ENCODE measurements around the gene KAT8. TPM values are rescaled to one million over a fixed set of nuclear protein-coding genes. Genes with fewer than 3 reads are reported as not detected.
A peak's percentile ranks its signal among the peaks of the same experiment; 100 is the strongest.

Gene KAT8
- total and polyA plus RNA-seq, 9 of the 15 experiments (the other 6 are each of a cell fraction or from before 2014, with no cell fraction given), result 10.0 to 98.5 (median 76.4) TPM

DNA sequence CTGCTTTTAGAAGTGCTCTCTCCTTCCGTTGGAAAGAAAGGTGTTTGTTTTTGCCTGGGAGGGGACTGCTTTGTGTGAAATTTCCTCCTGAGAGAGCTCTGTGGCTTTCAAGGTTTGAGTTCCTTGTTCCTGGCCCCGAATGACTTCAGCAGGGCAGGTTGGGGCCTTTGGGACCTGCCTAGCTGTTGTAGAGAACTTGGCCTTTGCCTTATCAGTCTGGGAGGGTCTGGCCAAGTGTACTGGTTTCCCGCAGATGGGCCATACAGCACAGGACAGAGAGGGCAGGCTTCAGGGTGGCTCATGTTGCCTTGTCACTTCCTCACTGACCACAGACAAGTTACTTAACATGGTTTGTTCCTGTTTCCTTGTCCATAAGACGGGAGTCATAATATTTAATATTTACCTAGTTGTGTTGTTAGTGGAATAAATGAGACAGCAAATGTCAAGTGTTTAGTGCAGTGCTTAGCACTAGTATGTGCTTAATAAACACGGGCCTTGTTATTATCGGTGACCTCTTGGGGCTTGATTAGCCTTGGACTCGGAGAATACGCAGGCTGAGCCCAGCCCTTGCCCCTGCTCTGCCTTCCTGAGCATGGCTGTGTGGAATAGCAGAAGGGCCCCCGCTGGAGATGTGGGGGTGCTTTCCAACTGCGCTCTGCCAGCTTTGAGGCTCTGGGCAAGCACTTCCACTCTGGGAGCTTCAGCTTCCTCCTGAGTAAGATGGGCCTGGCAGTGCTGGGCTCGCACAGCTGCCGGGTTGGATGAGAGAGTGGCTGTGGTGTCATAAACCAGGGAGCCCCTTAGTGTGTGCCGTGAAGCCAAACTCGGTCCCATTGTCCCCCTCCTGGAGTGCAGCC, 11.5 kb downstream of the KAT8 start (continued):
- TF ChIP-seq HDAC2 (IDR thresholded peaks at IDR 0.05), result 0 out of 2 replicates have a peak, but pooled peaks have one; percentile 17
- TF ChIP-seq SP2 (IDR thresholded peaks at IDR 0.05; ENCODE audit: extremely low read depth, low read depth, low read length, poor library complexity, severe bottlenecking), result no peak
- TF ChIP-seq GATAD2B (IDR thresholded peaks at IDR 0.05; ENCODE audit: borderline replicate concordance), result no peak
- TF ChIP-seq, protein P1, sequence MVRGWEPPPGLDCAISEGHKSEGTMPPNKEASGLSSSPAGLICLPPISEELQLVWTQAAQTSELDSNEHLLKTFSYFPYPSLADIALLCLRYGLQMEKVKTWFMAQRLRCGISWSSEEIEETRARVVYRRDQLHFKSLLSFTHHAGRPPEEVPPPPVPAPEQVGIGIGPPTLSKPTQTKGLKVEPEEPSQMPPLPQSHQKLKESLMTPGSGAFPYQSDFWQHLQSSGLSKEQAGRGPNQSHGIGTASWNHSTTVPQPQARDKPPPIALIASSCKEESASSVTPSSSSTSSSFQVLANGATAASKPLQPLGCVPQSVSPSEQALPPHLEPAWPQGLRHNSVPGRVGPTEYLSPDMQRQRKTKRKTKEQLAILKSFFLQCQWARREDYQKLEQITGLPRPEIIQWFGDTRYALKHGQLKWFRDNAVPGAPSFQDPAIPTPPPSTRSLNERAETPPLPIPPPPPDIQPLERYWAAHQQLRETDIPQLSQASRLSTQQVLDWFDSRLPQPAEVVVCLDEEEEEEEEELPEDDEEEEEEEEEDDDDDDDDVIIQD (CRISPR knock-in tag; IDR thresholded peaks at IDR 0.05), result no peak
- peak; percentile 36; the same call in 1 of the 2 replicates for TF ChIP-seq ELF1 (tag; IDR thresholded peaks at IDR 0.05)
- peak; percentile 45; the same call in 1 of the 2 replicates for TF ChIP-seq NCOR1 (IDR thresholded peaks at IDR 0.05)
- TF ChIP-seq CBFA2T3 (IDR thresholded peaks at IDR 0.05), result peak; percentile 74
- TF ChIP-seq EZH2 (IDR thresholded peaks at IDR 0.05; ENCODE audit: borderline replicate concordance, low read depth, low read length), result no peak
- TF ChIP-seq CBFA2T2 (conservative IDR thresholded peaks at IDR 0.05), result peak; percentile 29; the same call in 1 of the 2 replicates
- peak; percentile 72 for TF ChIP-seq ZNF766 (CRISPR knock-in tag; conservative IDR thresholded peaks at IDR 0.05)
- TF ChIP-seq CBX3 (IDR thresholded peaks at IDR 0.05; ENCODE audit: borderline replicate concordance in 1 of 2, low read length in 2 of 2), result 0 out of 3 replicates have a peak, but pooled peaks of 1 of the 2 experiments have one; percentile 1
- TF ChIP-seq PYGO2 (tag; IDR thresholded peaks at IDR 0.05), result no peak
- TF ChIP-seq FOXA3 (CRISPR knock-in tag; conservative IDR thresholded peaks at IDR 0.05 in 1 of 2, IDR thresholded peaks at IDR 0.05 in 1 of 2), result peak in 1 of 2 experiments; percentile 51; a peak in 1 of 4 replicates
- peak; percentile 41; the same call in 1 of the 2 replicates for TF ChIP-seq CTBP1 (IDR thresholded peaks at IDR 0.05; ENCODE audit: borderline replicate concordance)
- peak; percentile 47; the same call in 1 of the 2 replicates for TF ChIP-seq TAL1 (IDR thresholded peaks at IDR 0.05)
- peak; percentile 44 for TF ChIP-seq TAF1 (IDR thresholded peaks at IDR 0.05; ENCODE audit: control insufficient read depth, extremely low read depth, insufficient read depth, low read length, severe bottlenecking)
- peak; percentile 55; the same call in 1 of the 2 replicates for TF ChIP-seq ATF7 (IDR thresholded peaks at IDR 0.05)
- no peak for TF ChIP-seq ZNF436 (CRISPR knock-in tag; IDR thresholded peaks at IDR 0.05)
- TF ChIP-seq DPF2 (IDR thresholded peaks at IDR 0.05), result 0 out of 2 replicates have a peak, but pooled peaks have one; percentile 51
- TF ChIP-seq, protein P2, sequence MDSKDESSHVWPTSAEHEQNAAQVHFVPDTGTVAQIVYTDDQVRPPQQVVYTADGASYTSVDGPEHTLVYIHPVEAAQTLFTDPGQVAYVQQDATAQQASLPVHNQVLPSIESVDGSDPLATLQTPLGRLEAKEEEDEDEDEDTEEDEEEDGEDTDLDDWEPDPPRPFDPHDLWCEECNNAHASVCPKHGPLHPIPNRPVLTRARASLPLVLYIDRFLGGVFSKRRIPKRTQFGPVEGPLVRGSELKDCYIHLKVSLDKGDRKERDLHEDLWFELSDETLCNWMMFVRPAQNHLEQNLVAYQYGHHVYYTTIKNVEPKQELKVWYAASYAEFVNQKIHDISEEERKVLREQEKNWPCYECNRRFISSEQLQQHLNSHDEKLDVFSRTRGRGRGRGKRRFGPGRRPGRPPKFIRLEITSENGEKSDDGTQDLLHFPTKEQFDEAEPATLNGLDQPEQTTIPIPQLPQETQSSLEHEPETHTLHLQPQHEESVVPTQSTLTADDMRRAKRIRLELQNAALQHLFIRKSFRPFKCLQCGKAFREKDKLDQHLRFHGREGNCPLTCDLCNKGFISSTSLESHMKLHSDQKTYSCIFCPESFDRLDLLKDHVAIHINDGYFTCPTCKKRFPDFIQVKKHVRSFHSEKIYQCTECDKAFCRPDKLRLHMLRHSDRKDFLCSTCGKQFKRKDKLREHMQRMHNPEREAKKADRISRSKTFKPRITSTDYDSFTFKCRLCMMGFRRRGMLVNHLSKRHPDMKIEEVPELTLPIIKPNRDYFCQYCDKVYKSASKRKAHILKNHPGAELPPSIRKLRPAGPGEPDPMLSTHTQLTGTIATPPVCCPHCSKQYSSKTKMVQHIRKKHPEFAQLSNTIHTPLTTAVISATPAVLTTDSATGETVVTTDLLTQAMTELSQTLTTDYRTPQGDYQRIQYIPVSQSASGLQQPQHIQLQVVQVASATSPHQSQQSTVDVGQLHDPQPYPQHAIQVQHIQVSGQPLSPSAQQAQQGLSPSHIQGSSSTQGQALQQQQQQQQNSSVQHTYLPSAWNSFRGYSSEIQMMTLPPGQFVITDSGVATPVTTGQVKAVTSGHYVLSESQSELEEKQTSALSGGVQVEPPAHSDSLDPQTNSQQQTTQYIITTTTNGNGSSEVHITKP (IDR thresholded peaks at IDR 0.05; ENCODE audit: partially characterized antibody), result peak; percentile 80
- TF ChIP-seq NR2C2 (CRISPR knock-in tag; IDR thresholded peaks at IDR 0.05), result no peak
- TF ChIP-seq NR2C2 (tag; IDR thresholded peaks at IDR 0.05), result peak; percentile 76
- TF ChIP-seq TCF3 (CRISPR knock-in tag; IDR thresholded peaks at IDR 0.05), result peak; percentile 83
- TF ChIP-seq LEF1 (IDR thresholded peaks at IDR 0.05), result 0 out of 2 replicates have a peak, but pooled peaks have one; percentile 53
- no peak for TF ChIP-seq CBFB (CRISPR knock-in tag; IDR thresholded peaks at IDR 0.05)
